HFF-Myc (cell line): ENCODE results near the gene PEX5L.

Experiments used
- DNase-seq: peaks from one replicate; pipeline ENCODE4 v3.0.0-alpha.2; 2011; ENCODE audit warnings: low read depth; ENCODE audit errors: extremely low read depth
- H3K4me3 ChIP-seq: replicated peaks from 2 replicates; pipeline ENCODE4 v1.5.1; 2011; ENCODE audit warnings: low read depth, mild to moderate bottlenecking, control low read depth, low read length
- CTCF ChIP-seq: IDR thresholded peaks from 2 replicates; pipeline ENCODE4 v1.5.1; 2012; ENCODE audit warnings: mild to moderate bottlenecking, low read depth, low read length, control low read depth; ENCODE audit errors: missing control alignments

The PEX5L gene

GRCh38 chr3:180036671-180037455, at the start of gene PEX5L:
PEX5L (minus strand) TSS chr3:180036937; CDS start chr3:180036599, 338 bp downstream.
- no peak for TF ChIP-seq CTCF
- no peak within 1 kb of the TSS for H3K4me3 ChIP-seq
- no peak for DNase-seq

GRCh38 chr3:180085122-180085710, 48.5 kb upstream of the PEX5L start:
- TF ChIP-seq CTCF: no peak
- no peak for DNase-seq
- H3K4me3 ChIP-seq: no peak overlapping the region

- TF ChIP-seq CTCF: no peak
- no peak for DNase-seq
- no peak overlapping the region for H3K4me3 ChIP-seq
These were observed 46.0 kb upstream of the PEX5L start for GRCh38 chr3:180082699-180083098.

DNA sequence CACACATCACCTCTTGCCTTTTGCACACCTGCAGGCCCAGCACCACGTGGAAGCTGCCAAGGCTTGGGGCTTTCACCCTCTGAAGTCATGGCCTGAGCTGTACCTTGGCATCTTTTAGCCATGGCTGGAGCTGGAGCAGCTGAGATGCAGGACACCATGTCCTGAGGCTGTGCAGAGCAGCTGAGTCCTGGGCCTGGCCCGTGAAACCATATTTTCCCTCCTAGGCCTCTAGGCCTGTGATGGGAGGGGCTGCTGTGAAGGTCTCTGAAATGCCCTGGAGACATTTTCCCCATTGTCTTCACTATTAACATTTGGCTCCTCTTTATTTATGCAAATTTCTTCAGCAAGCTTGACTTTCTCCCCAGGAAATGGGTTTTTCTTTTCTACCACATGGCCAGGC, 41.9 kb upstream of the PEX5L start:
- no peak overlapping the region for H3K4me3 ChIP-seq
- no peak for TF ChIP-seq CTCF
- no peak for DNase-seq

DNA sequence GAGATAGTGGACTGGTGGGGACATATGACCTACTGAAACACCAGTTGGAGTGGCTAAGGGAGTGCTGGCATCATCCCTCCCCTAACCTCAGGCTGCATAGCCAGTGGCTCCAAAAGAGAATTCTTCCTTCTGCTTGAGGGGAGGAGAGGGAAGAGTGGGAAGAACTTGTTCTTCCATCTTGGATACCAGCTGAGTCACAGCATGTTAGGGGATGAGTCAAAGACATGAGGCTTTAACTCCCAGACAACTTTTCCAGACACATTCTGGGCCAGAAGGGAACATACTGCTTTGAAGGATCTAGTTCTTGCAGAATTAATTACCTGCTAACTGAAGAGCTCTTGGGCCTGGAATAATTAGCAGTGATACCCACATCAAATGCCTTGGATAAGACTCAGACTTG, 36.8 kb upstream of the PEX5L start:
- no peak overlapping the region for H3K4me3 ChIP-seq
- no peak for DNase-seq
- TF ChIP-seq CTCF: no peak

DNA sequence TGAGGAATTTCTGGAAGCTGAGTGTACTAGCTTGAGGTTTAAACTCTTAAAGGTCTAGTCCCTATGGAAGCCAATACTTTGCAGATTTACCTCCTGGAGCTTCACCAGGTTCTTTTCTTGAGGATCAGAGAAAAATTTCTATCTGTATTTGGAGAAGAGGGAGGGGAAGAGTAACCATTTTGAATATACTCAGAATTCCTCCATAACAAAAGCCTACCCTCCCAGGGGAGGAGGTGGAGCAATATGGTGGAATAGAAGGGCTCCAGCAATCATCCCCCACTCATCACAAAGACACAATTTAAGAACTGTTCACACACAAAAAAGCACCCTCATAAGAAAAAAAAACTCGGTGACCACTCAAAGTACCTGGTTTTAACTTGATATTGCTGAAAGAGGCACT, 36.0 kb upstream of the PEX5L start:
- no peak for TF ChIP-seq CTCF
- H3K4me3 ChIP-seq: no peak overlapping the region
- DNase-seq: no peak

DNA sequence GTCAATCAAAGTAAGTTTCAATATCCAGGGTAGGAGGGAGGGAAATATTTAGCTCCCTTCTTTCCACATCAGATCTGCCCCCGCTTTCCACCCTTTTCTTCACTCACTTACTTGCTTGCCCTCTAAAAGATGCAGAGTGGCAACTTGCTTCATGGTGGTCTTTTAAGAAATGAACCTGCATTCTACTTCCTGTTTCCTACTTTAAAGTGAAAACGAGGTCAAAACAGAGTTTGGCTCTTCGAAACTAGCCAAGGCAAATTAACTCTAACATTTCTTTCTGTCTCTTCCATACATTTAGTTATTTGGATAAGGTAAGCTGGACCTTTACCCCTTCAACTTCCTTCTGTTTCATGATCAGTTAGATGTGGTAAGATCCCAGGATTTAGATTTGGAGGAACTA, 34.2 kb upstream of the PEX5L start:
- no peak overlapping the region for H3K4me3 ChIP-seq
- no peak for DNase-seq
- no peak for TF ChIP-seq CTCF
